ENCODE measurements around the gene GIMAP4. TPM values are rescaled to one million over a fixed set of nuclear protein-coding genes. Genes with fewer than 3 reads are reported as not detected.
"Not testable (repeated sequence)": the region's sequence is repeated elsewhere in the genome, so short reads cannot be mapped to it uniquely, and the experiment has no call there.

Gene GIMAP4
- total and polyA plus RNA-seq, 12 donors, result 19.6 to 52.7 (median 34.2) TPM

DNA sequence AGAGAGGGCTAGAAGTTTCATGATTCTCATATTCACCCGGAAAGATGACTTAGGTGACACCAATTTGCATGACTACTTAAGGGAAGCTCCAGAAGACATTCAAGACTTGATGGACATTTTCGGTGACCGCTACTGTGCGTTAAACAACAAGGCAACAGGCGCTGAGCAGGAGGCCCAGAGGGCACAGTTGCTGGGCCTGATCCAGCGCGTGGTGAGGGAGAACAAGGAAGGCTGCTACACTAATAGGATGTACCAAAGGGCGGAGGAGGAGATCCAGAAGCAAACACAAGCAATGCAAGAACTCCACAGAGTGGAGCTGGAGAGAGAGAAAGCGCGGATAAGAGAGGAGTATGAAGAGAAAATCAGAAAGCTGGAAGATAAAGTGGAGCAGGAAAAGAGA, 5.3 kb downstream of the GIMAP4 start:
- 85 to 91% (median 87%) methylated on average over 10 of the region's 10 CpGs for WGBS, 4 donors
- intact Hi-C loops (cut with DNase I), result no loop called here
- Histone ChIP-seq H3K27ac (no peak overlapping the region), H3K9me3 (replicated peaks in 1 of 3) (no peaks in the 10 kb centered on the region), H3K4me1 (replicated peaks in 1 of 2) (no peaks in the 10 kb centered on the region), H3K4me3 (no peak overlapping the region), H3K27me3 (no peaks in the 10 kb centered on the region), H3K36me3 (replicated peaks in 1 of 2) (no peaks in the 10 kb centered on the region)
- TF ChIP-seq, protein P1, sequence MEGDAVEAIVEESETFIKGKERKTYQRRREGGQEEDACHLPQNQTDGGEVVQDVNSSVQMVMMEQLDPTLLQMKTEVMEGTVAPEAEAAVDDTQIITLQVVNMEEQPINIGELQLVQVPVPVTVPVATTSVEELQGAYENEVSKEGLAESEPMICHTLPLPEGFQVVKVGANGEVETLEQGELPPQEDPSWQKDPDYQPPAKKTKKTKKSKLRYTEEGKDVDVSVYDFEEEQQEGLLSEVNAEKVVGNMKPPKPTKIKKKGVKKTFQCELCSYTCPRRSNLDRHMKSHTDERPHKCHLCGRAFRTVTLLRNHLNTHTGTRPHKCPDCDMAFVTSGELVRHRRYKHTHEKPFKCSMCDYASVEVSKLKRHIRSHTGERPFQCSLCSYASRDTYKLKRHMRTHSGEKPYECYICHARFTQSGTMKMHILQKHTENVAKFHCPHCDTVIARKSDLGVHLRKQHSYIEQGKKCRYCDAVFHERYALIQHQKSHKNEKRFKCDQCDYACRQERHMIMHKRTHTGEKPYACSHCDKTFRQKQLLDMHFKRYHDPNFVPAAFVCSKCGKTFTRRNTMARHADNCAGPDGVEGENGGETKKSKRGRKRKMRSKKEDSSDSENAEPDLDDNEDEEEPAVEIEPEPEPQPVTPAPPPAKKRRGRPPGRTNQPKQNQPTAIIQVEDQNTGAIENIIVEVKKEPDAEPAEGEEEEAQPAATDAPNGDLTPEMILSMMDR (IDR thresholded peaks at IDR 0.05), result no peak
- TF ChIP-seq POLR2A (IDR thresholded peaks at IDR 0.05), result no peak
- DNase-seq, result no peak

DNA sequence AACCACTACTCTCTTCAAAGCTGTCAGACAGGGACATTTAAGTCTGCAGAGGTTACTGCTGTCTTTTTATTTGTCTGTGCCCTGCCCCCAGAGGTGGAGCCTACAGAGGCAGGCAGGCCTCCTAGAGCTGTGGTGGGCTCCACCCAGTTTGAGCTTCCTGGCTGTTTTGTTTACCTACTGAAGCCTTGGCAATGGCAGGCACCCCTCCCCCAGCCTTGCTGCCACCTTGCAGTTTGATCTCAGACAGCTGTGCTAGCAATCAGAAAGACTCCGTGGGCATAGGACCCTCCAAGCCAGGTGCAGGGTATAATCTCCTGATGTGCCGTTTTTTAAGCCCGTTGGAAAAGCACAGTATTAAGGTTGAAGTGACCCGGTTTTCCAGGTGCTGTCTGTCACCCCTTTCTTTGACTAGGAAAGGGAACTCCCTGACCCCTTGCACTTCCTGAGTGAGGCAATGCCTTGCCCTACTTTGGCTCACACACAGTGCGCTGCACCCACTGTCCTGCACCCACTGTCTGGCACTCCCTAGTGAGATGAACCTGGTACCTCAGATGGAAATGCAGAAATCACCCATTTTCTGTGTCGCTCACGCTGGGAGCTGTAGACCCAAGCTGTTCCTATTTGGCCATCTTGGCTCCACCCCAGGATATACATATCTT, 12.9 kb downstream of the GIMAP4 start:
- intact Hi-C loops (cut with DNase I); H3K4me3 ChIP-seq; H3K9me3 ChIP-seq (replicated peaks in 1 of 3); H3K27me3 ChIP-seq; H3K27ac ChIP-seq; H3K36me3 ChIP-seq (replicated peaks in 1 of 2); DNase-seq; H3K4me1 ChIP-seq (replicated peaks in 1 of 2): not testable (repeated sequence)
- WGBS, 4 donors, result 57 to 72% (median 61%) methylated on average over 6 to 7 of the region's 7 CpGs

DNA sequence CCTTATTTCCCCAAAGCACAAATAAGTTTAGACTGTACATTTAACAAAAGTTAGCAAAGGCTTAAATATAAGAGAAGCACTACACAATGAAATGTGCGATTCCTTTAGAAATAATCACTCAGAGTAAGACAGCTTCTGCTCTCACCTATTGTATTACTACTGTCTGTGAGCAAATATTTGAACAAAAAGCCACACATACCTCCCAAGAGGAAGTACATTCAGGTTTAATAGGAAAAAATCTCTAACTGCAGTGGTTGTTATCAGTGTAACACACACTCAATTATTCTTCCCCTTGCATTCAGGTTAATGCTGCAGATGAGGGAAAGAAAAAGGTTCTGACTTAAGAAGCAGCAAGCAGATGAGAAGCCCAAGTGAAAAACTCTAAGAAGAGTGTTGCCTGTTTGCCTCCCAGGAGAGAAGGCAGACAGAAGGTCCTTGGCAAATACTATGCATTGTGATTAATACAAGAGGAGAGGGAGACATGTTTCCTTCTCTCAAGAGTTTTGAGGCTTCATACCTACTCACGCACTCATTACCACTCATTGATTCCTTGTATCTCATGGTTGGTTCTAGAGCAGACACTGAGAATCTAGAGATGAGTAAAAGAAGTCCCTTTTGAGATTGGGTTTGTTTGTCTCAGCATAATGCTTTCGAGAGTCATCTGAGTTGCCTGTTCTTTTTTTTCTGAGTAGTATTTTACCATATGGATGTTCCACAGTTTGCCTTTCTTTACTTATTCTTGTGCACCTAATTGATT, 13.6 kb downstream of the GIMAP4 start:
- TF ChIP-seq, protein P1 (IDR thresholded peaks at IDR 0.05), result no peak
- no peak for TF ChIP-seq POLR2A (IDR thresholded peaks at IDR 0.05)
- no peak overlapping the region for H3K27ac ChIP-seq
- H3K36me3 ChIP-seq (replicated peaks in 1 of 2), result no peaks in the 10 kb centered on the region
- H3K9me3 ChIP-seq (replicated peaks in 1 of 3), result no peaks in the 10 kb centered on the region
- no peaks in the 10 kb centered on the region for H3K27me3 ChIP-seq
- no peak overlapping the region for H3K4me3 ChIP-seq
- intact Hi-C loops (cut with DNase I), result no loop called here
- DNase-seq, result no peak
- WGBS, 4 donors, result 72 to 81% (median 75%) methylated on average over 3 of the region's 3 CpGs
- H3K4me1 ChIP-seq (replicated peaks in 1 of 2), result peaks cover 0 to 5% of the 10 kb centered on the region in 2 donors

DNA sequence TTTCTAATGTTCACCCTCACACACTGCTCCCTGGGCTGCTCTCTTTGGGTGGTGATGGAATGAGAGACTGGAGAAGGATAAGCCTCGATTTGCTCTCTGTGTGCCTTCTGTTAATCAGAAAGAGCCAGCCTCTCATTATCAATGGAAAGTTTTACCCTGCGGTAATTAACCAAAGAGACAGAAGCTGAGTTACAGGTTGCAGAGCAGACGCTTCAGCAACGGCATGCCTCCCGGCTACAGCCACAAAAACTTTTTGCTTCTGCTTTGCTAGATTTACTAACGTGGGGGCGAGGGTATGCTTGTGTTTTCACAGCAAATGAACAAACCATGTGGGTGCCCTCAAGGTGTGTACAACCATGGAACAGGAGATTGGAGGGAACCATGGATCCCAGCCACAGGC, 18.0 kb downstream of the GIMAP4 start:
- Histone ChIP-seq H3K9me3 (replicated peaks in 1 of 3) (no peaks in the 10 kb centered on the region), H3K27me3 (no peaks in the 10 kb centered on the region), H3K4me1 (replicated peaks in 1 of 2) (peaks cover 0 to 12% of the 10 kb centered on the region in 2 donors), H3K27ac (peak overlapping the region in 1 of 5 donors; percentile 80), H3K36me3 (replicated peaks in 1 of 2) (no peaks in the 10 kb centered on the region), H3K4me3 (no peak overlapping the region)
- intact Hi-C loops (cut with DNase I), result no loop called here
- no peak for TF ChIP-seq POLR2A (IDR thresholded peaks at IDR 0.05)
- TF ChIP-seq, protein P1 (IDR thresholded peaks at IDR 0.05), result no peak
- 69 to 76% (median 73%) methylated on average over 3 to 7 of the region's 7 CpGs for WGBS, 4 donors
- no peak for DNase-seq

Measured in adrenal gland (tissue), 12 donors.